Liver (tissue), 9 donors: ENCODE measurements around the gene EID2B. TPM values are rescaled to one million over a fixed set of nuclear protein-coding genes. Genes with fewer than 3 reads are reported as not detected.

Experiments
- DNase-seq: peaks from one replicate; pipeline ENCODE4 v3.0.0-alpha.2; 2017; ENCODE audit warnings: low spot score
- H3K27ac ChIP-seq, 2 donors: one replicate each; pipeline ENCODE4 v1.7.0; 2013; ENCODE audit warnings: inconsistent platforms in 2 of 2, low read length in 2 of 2, control low read depth in 1 of 2, low read depth in 1 of 2, mild to moderate bottlenecking in 1 of 2
- H3K27me3 ChIP-seq, 4 donors: one replicate each; pipeline versions ENCODE4 v1.6.1 to v1.7.0; 2013; ENCODE audit warnings: low read length in 3 of 4, inconsistent platforms in 1 of 4, mild to moderate bottlenecking in 1 of 4, moderate library complexity in 1 of 4; ENCODE audit not compliant: control insufficient read depth in 4 of 4, insufficient read depth in 4 of 4
- H3K36me3 ChIP-seq, 4 donors: one replicate each; pipeline versions ENCODE4 v1.6.1 to v1.7.0; 2013; ENCODE audit warnings: low read length in 3 of 4, mild to moderate bottlenecking in 3 of 4, low read depth in 1 of 4, moderate library complexity in 1 of 4; ENCODE audit not compliant: control insufficient read depth in 4 of 4, insufficient read depth in 3 of 4
- H3K4me1 ChIP-seq, 4 donors: one replicate each; pipeline versions ENCODE4 v1.6.1 to v1.7.0; 2013; ENCODE audit warnings: low read length in 3 of 4, mild to moderate bottlenecking in 3 of 4, moderate library complexity in 1 of 4; ENCODE audit not compliant: control insufficient read depth in 4 of 4, insufficient read depth in 4 of 4
- H3K4me3 ChIP-seq, 3 donors: one replicate each; pipeline versions ENCODE4 v1.6.1 to v1.7.0; 2013; ENCODE audit warnings: low read length in 3 of 3, control low read depth in 1 of 3, low read depth in 1 of 3, mild to moderate bottlenecking in 1 of 3
- H3K9ac ChIP-seq, 2 donors: one replicate each; pipeline ENCODE4 v1.7.0; 2013; ENCODE audit warnings: low read length in 2 of 2, mild to moderate bottlenecking in 2 of 2, moderate library complexity in 2 of 2, control low read depth in 1 of 2, low read depth in 1 of 2
- H3K9me3 ChIP-seq, 4 donors: one replicate each; pipeline versions ENCODE4 v1.6.1 to v1.7.0; 2013; ENCODE audit warnings: low read length in 3 of 4; ENCODE audit not compliant: control insufficient read depth in 4 of 4
- ATF3 ChIP-seq: IDR thresholded peaks from 2 replicates; pipeline ENCODE4 v1.6.1; 2016; ENCODE audit warnings: antibody characterized with exemption
- EGR1 ChIP-seq, 2 donors: IDR thresholded peaks; 2 replicates each; pipeline ENCODE4 v1.6.1; 2016 to 2018; ENCODE audit warnings: antibody characterized with exemption in 2 of 2, low read depth in 2 of 2
- FOXA1 ChIP-seq: IDR thresholded peaks from 2 replicates; pipeline ENCODE4 v1.6.1; 2016; ENCODE audit warnings: antibody characterized with exemption
- FOXA2 ChIP-seq: IDR thresholded peaks from 2 replicates; pipeline ENCODE4 v1.6.1; 2016; ENCODE audit warnings: antibody characterized with exemption
- GABPA ChIP-seq, 2 donors: IDR thresholded peaks in 1 of 2; conservative IDR thresholded peaks in 1 of 2; 2 replicates each; pipeline ENCODE4 v1.6.1; 2016; ENCODE audit warnings: antibody characterized with exemption in 2 of 2, mild to moderate bottlenecking in 1 of 2, moderate library complexity in 1 of 2
- HNF4A ChIP-seq, 2 donors: conservative IDR thresholded peaks; 2 replicates each; pipeline ENCODE4 v1.6.1; 2016; ENCODE audit warnings: antibody characterized with exemption in 2 of 2, mild to moderate bottlenecking in 2 of 2
- HNF4G ChIP-seq: IDR thresholded peaks from 2 replicates; pipeline ENCODE4 v1.6.1; 2016; ENCODE audit warnings: antibody characterized with exemption
- JUND ChIP-seq, 2 donors: IDR thresholded peaks; 2 replicates each; pipeline ENCODE4 v1.6.1; 2016; ENCODE audit warnings: antibody characterized with exemption in 2 of 2
- MAX ChIP-seq: IDR thresholded peaks from 2 replicates; pipeline ENCODE4 v1.6.1; 2016; ENCODE audit warnings: antibody characterized with exemption
- NR2F2 ChIP-seq: IDR thresholded peaks from 2 replicates; pipeline ENCODE4 v1.6.1; 2016; ENCODE audit warnings: antibody characterized with exemption
- RAD21 ChIP-seq, 2 donors: IDR thresholded peaks; 2 replicates each; pipeline ENCODE4 v1.6.1; 2016; ENCODE audit warnings: antibody characterized with exemption in 2 of 2, mild to moderate bottlenecking in 2 of 2
- REST ChIP-seq: IDR thresholded peaks from 2 replicates; pipeline ENCODE4 v1.6.1; 2016; ENCODE audit warnings: antibody characterized with exemption, mild to moderate bottlenecking
- RXRA ChIP-seq, 2 donors: IDR thresholded peaks; 2 replicates each; pipeline ENCODE4 v1.6.1; 2017 to 2018; ENCODE audit warnings: antibody characterized with exemption in 2 of 2, mild to moderate bottlenecking in 1 of 2
- SP1 ChIP-seq: IDR thresholded peaks from 2 replicates; pipeline ENCODE4 v1.6.1; 2018; ENCODE audit warnings: antibody characterized with exemption, mild to moderate bottlenecking
- TAF1 ChIP-seq: conservative IDR thresholded peaks from 2 replicates; pipeline ENCODE4 v1.6.1; 2016; ENCODE audit warnings: antibody characterized with exemption, mild to moderate bottlenecking
- YY1 ChIP-seq: IDR thresholded peaks from 2 replicates; pipeline ENCODE4 v1.6.1; 2016; ENCODE audit warnings: antibody characterized with exemption, mild to moderate bottlenecking
- WGBS: extraction: QIAGEN DNeasy Blood & Tissue Kit; methylation state at CpG from one replicate; pipeline ENCODE4 v1.1.7; 2013; 5-methylcytosine and 5-hydroxymethylcytosine counted together
- polyA plus RNA-seq, 2 donors: library from polyadenylated mRNA; stranded (reverse) in 1 of 2; unstranded in 1 of 2; fragments of 200-250 nt in 1 of 2; fragments of >200 nt in 1 of 2; fragmentation: Nextera tagmentation in 1 of 2; extraction: Ambion mirVana in 1 of 2; gene quantifications; one replicate each; pipeline versions ENCODE4 v1.2.1 to v1.2.3, GENCODE V29; 2013 to 2015
- total RNA-seq, 2 donors: library from RNA; depleted of rRNA; stranded (reverse); fragments of >200 nt; gene quantifications; one replicate each; pipeline ENCODE4 v1.2.3, GENCODE V29; 2014
- TF ChIP-seq, protein P1 (sequence below): IDR thresholded peaks from 2 replicates; pipeline ENCODE4 v1.6.1; 2016; ENCODE audit warnings: antibody characterized with exemption
- TF ChIP-seq, protein P2 (sequence below): fragments of 150-350 bp; IDR thresholded peaks from 2 replicates; pipeline ENCODE4 v1.5.1; 2017; ENCODE audit warnings: improper control_type of control experiment, low read depth, low read length; ENCODE audit not compliant: missing input control
- donor health status: healthy.
- donor health status: healthy.
- donor health status: healthy.
- donor health status: healthy.
- donor health status: healthy.

The EID2B gene
- total and polyA plus RNA-seq, 4 donors, result 0.38 to 1.4 (median 1.1) TPM

- no peak for DNase-seq
- H3K9me3 ChIP-seq, result no peaks in the 10 kb centered on the region
- 85% methylated on average over 3 of the region's 3 CpGs for WGBS
- peaks cover 0 to 13% (median 8%) of the 10 kb centered on the region in 4 donors for H3K4me1 ChIP-seq
- H3K9ac ChIP-seq, result no peak overlapping the region
- no peak overlapping the region for H3K27ac ChIP-seq
- TF ChIP-seq NR2F2, result no peak
- TF ChIP-seq SP1, result no peak
- no peak for TF ChIP-seq JUND (IDR thresholded peaks at IDR 0.05)
- TF ChIP-seq MAX, result no peak
- no peak for TF ChIP-seq HNF4G
- TF ChIP-seq GABPA (IDR thresholded peaks at IDR 0.05 in 1 of 2, conservative IDR thresholded peaks at IDR 0.05 in 1 of 2), result no peak
- TF ChIP-seq ATF3, result no peak
- TF ChIP-seq TAF1, result no peak
- no peak for TF ChIP-seq YY1
- TF ChIP-seq FOXA2, result no peak
- no peak for TF ChIP-seq RXRA (IDR thresholded peaks at IDR 0.05)
- TF ChIP-seq, protein P1, sequence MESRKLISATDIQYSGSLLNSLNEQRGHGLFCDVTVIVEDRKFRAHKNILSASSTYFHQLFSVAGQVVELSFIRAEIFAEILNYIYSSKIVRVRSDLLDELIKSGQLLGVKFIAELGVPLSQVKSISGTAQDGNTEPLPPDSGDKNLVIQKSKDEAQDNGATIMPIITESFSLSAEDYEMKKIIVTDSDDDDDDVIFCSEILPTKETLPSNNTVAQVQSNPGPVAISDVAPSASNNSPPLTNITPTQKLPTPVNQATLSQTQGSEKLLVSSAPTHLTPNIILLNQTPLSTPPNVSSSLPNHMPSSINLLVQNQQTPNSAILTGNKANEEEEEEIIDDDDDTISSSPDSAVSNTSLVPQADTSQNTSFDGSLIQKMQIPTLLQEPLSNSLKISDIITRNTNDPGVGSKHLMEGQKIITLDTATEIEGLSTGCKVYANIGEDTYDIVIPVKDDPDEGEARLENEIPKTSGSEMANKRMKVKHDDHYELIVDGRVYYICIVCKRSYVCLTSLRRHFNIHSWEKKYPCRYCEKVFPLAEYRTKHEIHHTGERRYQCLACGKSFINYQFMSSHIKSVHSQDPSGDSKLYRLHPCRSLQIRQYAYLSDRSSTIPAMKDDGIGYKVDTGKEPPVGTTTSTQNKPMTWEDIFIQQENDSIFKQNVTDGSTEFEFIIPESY, result no peak
- no peak for TF ChIP-seq HNF4A (conservative IDR thresholded peaks at IDR 0.05)
- TF ChIP-seq FOXA1, result no peak
- TF ChIP-seq, protein P2, sequence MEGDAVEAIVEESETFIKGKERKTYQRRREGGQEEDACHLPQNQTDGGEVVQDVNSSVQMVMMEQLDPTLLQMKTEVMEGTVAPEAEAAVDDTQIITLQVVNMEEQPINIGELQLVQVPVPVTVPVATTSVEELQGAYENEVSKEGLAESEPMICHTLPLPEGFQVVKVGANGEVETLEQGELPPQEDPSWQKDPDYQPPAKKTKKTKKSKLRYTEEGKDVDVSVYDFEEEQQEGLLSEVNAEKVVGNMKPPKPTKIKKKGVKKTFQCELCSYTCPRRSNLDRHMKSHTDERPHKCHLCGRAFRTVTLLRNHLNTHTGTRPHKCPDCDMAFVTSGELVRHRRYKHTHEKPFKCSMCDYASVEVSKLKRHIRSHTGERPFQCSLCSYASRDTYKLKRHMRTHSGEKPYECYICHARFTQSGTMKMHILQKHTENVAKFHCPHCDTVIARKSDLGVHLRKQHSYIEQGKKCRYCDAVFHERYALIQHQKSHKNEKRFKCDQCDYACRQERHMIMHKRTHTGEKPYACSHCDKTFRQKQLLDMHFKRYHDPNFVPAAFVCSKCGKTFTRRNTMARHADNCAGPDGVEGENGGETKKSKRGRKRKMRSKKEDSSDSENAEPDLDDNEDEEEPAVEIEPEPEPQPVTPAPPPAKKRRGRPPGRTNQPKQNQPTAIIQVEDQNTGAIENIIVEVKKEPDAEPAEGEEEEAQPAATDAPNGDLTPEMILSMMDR, result no peak
- no peak for TF ChIP-seq RAD21 (IDR thresholded peaks at IDR 0.05)
- no peak for TF ChIP-seq REST
- TF ChIP-seq EGR1 (IDR thresholded peaks at IDR 0.05; ENCODE audit: low read depth in 2 of 2), result no peak
- no peak overlapping the region for H3K4me3 ChIP-seq
- no peaks in the 10 kb centered on the region for H3K27me3 ChIP-seq
- H3K36me3 ChIP-seq, result no peaks in the 10 kb centered on the region
Measured at GRCh38 chr19:39543477-39543857, 10.8 kb upstream of the EID2B start.
